HepG2 (cell line): ENCODE measurements around the gene ST6GALNAC4. TPM values are rescaled to one million over a fixed set of nuclear protein-coding genes. Genes with fewer than 3 reads are reported as not detected.

Experiments used
- ATAC-seq: fragments of 200-7000 bp; cut with Tn5 transposase; 3 replicates; pipeline ENCODE4 v1.9.1; 2020; ENCODE audit warnings: mild to moderate bottlenecking, moderate library complexity
- BruUV-seq: library from RNA; stranded (reverse); fragments of 400-500 nt; replicated peaks from 2 replicates; lab custom pipeline; 2021; lab: Mats Ljungman, UMichigan
- CTCF ChIA-PET: fragments of 300-600 bp; formaldehyde crosslinking; extraction: SDS; loops from one replicate; lab custom pipeline; 2021; ENCODE audit warnings: low total read pairs, inconsistent platforms, low intra/inter-chr PET ratio; lab: Yijun Ruan, JAX
- POLR2A ChIA-PET: fragments of 350-600 bp; sonication (Branson Sonifier 250); formaldehyde crosslinking; loops from one replicate; lab custom pipeline; 2020; ENCODE audit warnings: antibody characterized with exemption, inconsistent platforms; lab: Yijun Ruan, JAX
- DNase-seq: peaks from one replicate; pipeline ENCODE4 v3.0.0-alpha.2; 2015; ENCODE audit warnings: low spot score
- FAIRE-seq: peaks from 3 replicates; lab custom pipeline; 2011; peaks lifted over from hg19 to GRCh38; lab: Jason Lieb, UNC
- H2AFZ ChIP-seq: one replicate; pipeline ENCODE4 v1.6.1; 2011; ENCODE audit warnings: low read length, inconsistent platforms
- H3K27ac ChIP-seq: fragments of 300-600 bp; 3 replicates; pipeline ENCODE4 v1.8.0; 2011; ENCODE audit warnings: mixed run types, mild to moderate bottlenecking, mixed read lengths, low read length, inconsistent platforms; ENCODE audit not compliant: insufficient read depth; ENCODE audit errors: extremely low read length
- H3K27me3 ChIP-seq, 2 experiments: fragments of 200-600 bp in 1 of 2; 2 replicates in 1 of 2; 3 replicates in 1 of 2; pipeline versions ENCODE4 v1.6.0 to v1.8.0; 2011; ENCODE audit warnings: low read length in 2 of 2, mild to moderate bottlenecking in 2 of 2, moderate library complexity in 2 of 2, inconsistent platforms in 1 of 2; ENCODE audit not compliant: insufficient read depth in 2 of 2, control insufficient read depth in 1 of 2
- H3K36me3 ChIP-seq, 2 experiments: fragments of 200-600 bp in 1 of 2; replicated peaks in 1 of 2; 2 replicates in 1 of 2; 3 replicates in 1 of 2; pipeline versions ENCODE4 v1.5.1 to v1.8.0; 2011; ENCODE audit warnings: low read length in 2 of 2, inconsistent platforms in 1 of 2; ENCODE audit not compliant: insufficient read depth in 2 of 2, control insufficient read depth in 1 of 2
- H3K4me1 ChIP-seq: 2 replicates; pipeline ENCODE4 v1.5.1; 2012; ENCODE audit warnings: low read length, inconsistent platforms; ENCODE audit not compliant: insufficient read depth
- H3K4me2 ChIP-seq: 2 replicates; pipeline ENCODE4 v1.6.0; 2011; ENCODE audit warnings: low read depth, low read length, inconsistent platforms
- H3K4me3 ChIP-seq, 3 experiments: fragments of 200-600 bp in 1 of 3; sonication (generic), shearing (Covaris generic) in 1 of 3; replicated peaks in 1 of 3; 2 replicates each; pipeline ENCODE4 v1.5.1; 2011 to 2016; ENCODE audit warnings: low read length in 3 of 3, inconsistent platforms in 2 of 3, low read depth in 2 of 3, mild to moderate bottlenecking in 2 of 3, control low read depth in 1 of 3, mixed read lengths in 1 of 3; ENCODE audit not compliant: insufficient read depth in 1 of 3
- H3K79me2 ChIP-seq: one replicate; pipeline ENCODE4 v1.6.1; 2011; ENCODE audit warnings: low read length, inconsistent platforms; ENCODE audit not compliant: insufficient read depth
- H3K9ac ChIP-seq: 2 replicates; pipeline ENCODE4 v1.6.0; 2011; ENCODE audit warnings: mild to moderate bottlenecking, low read depth, low read length, inconsistent platforms; ENCODE audit not compliant: insufficient read depth
- H3K9me3 ChIP-seq: 2 replicates; pipeline ENCODE4 v1.5.1; 2012; ENCODE audit warnings: mild to moderate bottlenecking, low read length
- H4K20me1 ChIP-seq: 2 replicates; pipeline ENCODE4 v1.6.0; 2011; ENCODE audit warnings: inconsistent platforms, mild to moderate bottlenecking, low read length, moderate library complexity; ENCODE audit not compliant: insufficient read depth
- AGO2 ChIP-seq: fragments of 200-400 bp; formaldehyde crosslinking; optimal IDR thresholded peaks from 2 replicates; pipeline ENCODE3; 2017; ENCODE audit warnings: mild to moderate bottlenecking, low read depth, low read length, moderate library complexity
- CBX5 ChIP-seq: sonication (generic); formaldehyde crosslinking; IDR thresholded peaks from 2 replicates; pipeline ENCODE4 v1.4.0; 2020; ENCODE audit warnings: missing genetic modification reagents, borderline replicate concordance
- CHD2 ChIP-seq: IDR thresholded peaks from 2 replicates; pipeline ENCODE4 v1.6.1; 2011; ENCODE audit warnings: low read depth, low read length, improper control_type of control experiment
- CHD4 ChIP-seq: fragments of 200-600 bp; sonication (generic); IDR thresholded peaks from 2 replicates; pipeline ENCODE4 v1.7.0; 2017; ENCODE audit warnings: mild to moderate bottlenecking, low read length, borderline replicate concordance
- CREM ChIP-seq, 2 experiments: sonication (generic) in 1 of 2; formaldehyde crosslinking in 1 of 2; IDR thresholded peaks; 2 replicates each; pipeline versions ENCODE4 v1.4.0 to v1.6.1; 2016 to 2020; ENCODE audit warnings: antibody characterized with exemption in 1 of 2, mild to moderate bottlenecking in 1 of 2, missing genetic modification reagents in 1 of 2
- FOXJ3 ChIP-seq: sonication (generic); formaldehyde crosslinking; IDR thresholded peaks from 2 replicates; pipeline ENCODE4 v1.4.0; 2020; ENCODE audit warnings: missing genetic modification reagents, mild to moderate bottlenecking, borderline replicate concordance
- JUNB ChIP-seq: sonication (generic); formaldehyde crosslinking; IDR thresholded peaks from 2 replicates; pipeline ENCODE4 v1.8.0; 2022; ENCODE audit warnings: missing genetic modification reagents, mild to moderate bottlenecking, borderline replicate concordance
- NCOA2 ChIP-seq: sonication (generic); formaldehyde crosslinking; IDR thresholded peaks from 2 replicates; pipeline ENCODE4 v1.8.0; 2022; ENCODE audit warnings: inconsistent platforms
- NFYB ChIP-seq: sonication (generic); formaldehyde crosslinking; IDR thresholded peaks from 2 replicates; pipeline ENCODE4 v1.4.0; 2020; ENCODE audit warnings: missing genetic modification reagents
- NFYC ChIP-seq: IDR thresholded peaks from 2 replicates; pipeline ENCODE4 v1.6.1; 2016; ENCODE audit warnings: missing genetic modification reagents, missing compliant biosample characterization
- RAD21 ChIP-seq: fragments of 450-650 bp; formaldehyde crosslinking; IDR thresholded peaks from 2 replicates; pipeline ENCODE4 v1.5.0; 2020; ENCODE audit warnings: mild to moderate bottlenecking
- SMC3 ChIP-seq: IDR thresholded peaks from 2 replicates; pipeline ENCODE4 v1.6.1; 2011; ENCODE audit warnings: low read length, improper control_type of control experiment
- STAG1 ChIP-seq: sonication (generic); formaldehyde crosslinking; IDR thresholded peaks from 2 replicates; pipeline ENCODE4 v1.4.0; 2020; ENCODE audit warnings: missing genetic modification reagents
- ZC3H13 ChIP-seq: sonication (generic); formaldehyde crosslinking; IDR thresholded peaks from 2 replicates; pipeline ENCODE4 v1.8.1; 2023; ENCODE audit warnings: mild to moderate bottlenecking, missing genetic modification reagents, moderate library complexity
- ZFP82 ChIP-seq: sonication (generic); formaldehyde crosslinking; IDR thresholded peaks from 2 replicates; pipeline ENCODE4 v1.5.1; 2020; ENCODE audit warnings: mild to moderate bottlenecking, missing genetic modification reagents, borderline replicate concordance
- ZNF230 ChIP-seq: sonication (generic); formaldehyde crosslinking; IDR thresholded peaks from 2 replicates; pipeline ENCODE4 v1.4.0; 2020; ENCODE audit warnings: mild to moderate bottlenecking, missing genetic modification reagents
- ZNF333 ChIP-seq: sonication (generic); formaldehyde crosslinking; IDR thresholded peaks from 2 replicates; pipeline ENCODE4 v1.4.0; 2020; ENCODE audit warnings: mild to moderate bottlenecking, missing genetic modification reagents, borderline replicate concordance
- ZNF629 ChIP-seq: sonication (generic); formaldehyde crosslinking; conservative IDR thresholded peaks from 2 replicates; pipeline ENCODE4 v1.5.0; 2020; ENCODE audit warnings: missing genetic modification reagents
- WGBS: methylation state at CpG from one replicate; pipeline ENCODE4 v1.1.6; 2017; ENCODE audit warnings: low lambda C conversion rate; 5-methylcytosine and 5-hydroxymethylcytosine counted together
- in situ Hi-C: cut with HindIII; loops from 2 replicates; pipeline ENCODE4 v1.10.0; 2017; ENCODE audit warnings: low pct_unique_long_range_greater_than_20kb; ENCODE audit not compliant: extremely low pct_ligation_motif_present
- intact Hi-C: fragments of 100-400 bp; cut with micrococcal nuclease; formaldehyde crosslinking; loops from one replicate; pipeline ENCODE4 v1.10.0; 2022; ENCODE audit not compliant: unreplicated experiment
- polyA plus RNA-seq, 8 experiments: library from polyadenylated mRNA; depleted of rRNA in 3 of 8; stranded (reverse) in 7 of 8; unstranded in 1 of 8; fragments of >200 nt; fragmentation: Illumina TruSeq in 4 of 8; extraction: Trizol in 4 of 8; gene quantifications; 2 replicates each; pipeline versions ENCODE4 v1.2.1 to v1.2.3, GENCODE V29; 2011 to 2016; ENCODE audit warnings: low read depth in 4 of 8, missing spikeins in 1 of 8, mixed read lengths in 1 of 8; ENCODE audit not compliant: insufficient read depth in 1 of 8
- total RNA-seq, 5 experiments: library from RNA; depleted of rRNA; stranded (reverse); fragments of >200 nt; fragmentation: Illumina TruSeq; extraction: Trizol; gene quantifications; 2 replicates each; pipeline ENCODE4 v1.2.3, GENCODE V29; 2016; ENCODE audit warnings: low read depth in 1 of 5
- TF ChIP-seq, protein P1 (sequence below): sonication (generic); formaldehyde crosslinking; IDR thresholded peaks from 2 replicates; pipeline ENCODE4 v1.8.0; 2022; ENCODE audit warnings: low read depth, missing genetic modification reagents

ST6GALNAC4 gene
- total and polyA plus RNA-seq, 2 of the 13 experiments (the other 11 are each of a cell fraction or from before 2014, with no cell fraction given): 18.8 to 27.7 TPM

DNA sequence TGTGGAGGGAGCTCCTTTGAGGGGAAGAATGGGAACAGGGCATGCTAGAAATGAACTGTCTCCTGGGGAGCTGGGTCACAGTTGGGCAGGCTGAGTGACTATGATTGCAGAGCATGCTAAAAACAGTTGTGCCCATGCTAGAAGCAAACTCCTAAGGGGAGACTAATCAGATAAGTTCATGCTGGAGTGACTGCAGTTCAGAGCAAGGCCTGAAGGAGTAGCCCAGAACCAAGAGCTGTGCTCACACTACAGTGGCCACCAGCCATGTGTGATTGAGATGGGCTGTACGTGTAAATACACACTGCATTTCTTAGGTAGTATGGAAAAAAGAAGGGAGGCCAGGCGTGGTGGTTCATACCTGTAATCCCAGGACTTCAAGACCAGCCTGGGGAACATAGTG, 29.0 kb downstream of the ST6GALNAC4 start:
- Histone ChIP-seq H3K4me1 (no peaks in the 10 kb centered on the region), H3K9me3 (peaks cover 4% of the 10 kb centered on the region), H3K4me2 (no peak overlapping the region), H2AFZ (no peak overlapping the region), H3K4me3 (no peak overlapping the region), H3K27ac (no peak overlapping the region), H3K79me2 (no peaks in the 10 kb centered on the region), H3K27me3 (no peaks in the 10 kb centered on the region), H3K9ac (no peak overlapping the region), H4K20me1 (no peaks in the 10 kb centered on the region), H3K36me3 (peaks cover 14 to 40% of the 10 kb centered on the region in 2 experiments; a peak in 4 of 5 replicates)
- 0 out of 2 replicates have a peak, but pooled peaks have one; percentile 31 for TF ChIP-seq RAD21 (CRISPR knock-in tag)
- TF ChIP-seq CHD2: no peak
- TF ChIP-seq SMC3: peak; percentile 6; the same call in 1 of the 2 replicates
- BruUV-seq: no TSS peak
- FAIRE-seq (peak; percentile 26), ATAC-seq (peak; percentile 80), DNase-seq (peak; percentile 27)
- 100% methylated on average over 2 of the region's 2 CpGs for WGBS
- intact Hi-C loops: no loop called here
- ChIA-PET CTCF (no interaction called here), POLR2A (interaction anchor here (0.6 to 0.8 kb wide), 2 partner anchors 29 to 675 kb away, joined by 3 to 4 read pairs; partner anchors contain the start of gene ST6GALNAC4)
- in situ Hi-C loops: no loop called here

DNA sequence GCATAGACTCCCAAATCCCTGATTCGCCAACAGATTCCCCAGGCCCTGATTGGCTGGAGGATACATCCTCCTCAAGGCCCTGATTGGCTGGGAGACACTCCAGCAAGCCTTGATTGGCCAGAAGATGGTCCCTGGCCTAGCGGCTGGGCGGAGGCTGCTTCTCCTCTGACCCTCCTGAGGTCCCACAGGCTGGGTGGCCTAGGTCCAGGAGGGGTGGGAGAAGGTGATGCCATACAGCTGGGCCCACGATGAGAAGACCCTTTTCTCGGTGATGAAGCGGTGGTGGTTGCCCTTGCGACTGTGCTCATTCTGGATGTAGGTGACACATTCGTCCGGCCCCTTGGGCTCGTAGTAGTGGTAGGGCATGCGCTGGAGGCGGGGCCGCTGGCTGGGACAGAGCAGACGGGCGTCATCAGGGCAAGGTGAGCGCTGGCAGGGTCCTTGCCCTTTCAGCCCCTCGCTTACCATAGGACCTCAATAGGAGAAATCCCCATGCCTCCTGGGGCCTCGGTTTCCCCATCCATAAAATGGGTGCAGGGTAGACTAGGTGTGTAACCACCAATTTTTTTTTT, 30.4 kb downstream of the ST6GALNAC4 start:
- ChIA-PET POLR2A (interaction anchor here (2.7 kb wide), 1 partner anchor 11 kb away, joined by 12 read pairs; no protein-coding TSS in a partner anchor), CTCF (no interaction called here)
- H3K9ac ChIP-seq: no peak overlapping the region
- ATAC-seq: peak; percentile 20
- H3K4me1 ChIP-seq: peaks cover 4% of the 10 kb centered on the region; the same call in 1 of the 2 replicates
- no peaks in the 10 kb centered on the region for H3K9me3 ChIP-seq
- intact Hi-C loops (no loop called here), in situ Hi-C loops (no loop called here)
- no peak overlapping the region for H3K27ac ChIP-seq
- H3K4me2 ChIP-seq: no peak overlapping the region
- no peak overlapping the region for H3K4me3 ChIP-seq
- H4K20me1 ChIP-seq: no peaks in the 10 kb centered on the region
- no peaks in the 10 kb centered on the region for H3K79me2 ChIP-seq
- peaks cover 12 to 33% of the 10 kb centered on the region in 2 experiments; a peak in 4 of 5 replicates for H3K36me3 ChIP-seq
- BruUV-seq: no TSS peak
- DNase-seq: no peak
- no peaks in the 10 kb centered on the region for H3K27me3 ChIP-seq
- WGBS: 96% methylated on average over 12 of the region's 18 CpGs
- no peak for FAIRE-seq
- H2AFZ ChIP-seq: no peak overlapping the region
- TF ChIP-seq ZC3H13 (CRISPR knock-in tag) (no peak), AGO2 (peak; percentile 67), NFYB (CRISPR knock-in tag) (peak; percentile 86), NFYC (CRISPR knock-in tag) (peak; percentile 83), JUNB (CRISPR knock-in tag) (no peak), CREM (IDR thresholded peaks at IDR 0.05) (no peak), CREM (CRISPR knock-in tag; IDR thresholded peaks at IDR 0.05) (no peak), ZNF333 (CRISPR knock-in tag) (no peak), ZNF230 (CRISPR knock-in tag) (no peak), FOXJ3 (CRISPR knock-in tag) (no peak), CHD4 (peak; percentile 35; the same call in 1 of the 2 replicates), CBX5 (CRISPR knock-in tag) (no peak), STAG1 (no peak), ZFP82 (CRISPR knock-in tag) (no peak), ZNF629 (CRISPR knock-in tag) (peak; percentile 89), NCOA2 (CRISPR knock-in tag) (no peak)
- TF ChIP-seq, protein P1, sequence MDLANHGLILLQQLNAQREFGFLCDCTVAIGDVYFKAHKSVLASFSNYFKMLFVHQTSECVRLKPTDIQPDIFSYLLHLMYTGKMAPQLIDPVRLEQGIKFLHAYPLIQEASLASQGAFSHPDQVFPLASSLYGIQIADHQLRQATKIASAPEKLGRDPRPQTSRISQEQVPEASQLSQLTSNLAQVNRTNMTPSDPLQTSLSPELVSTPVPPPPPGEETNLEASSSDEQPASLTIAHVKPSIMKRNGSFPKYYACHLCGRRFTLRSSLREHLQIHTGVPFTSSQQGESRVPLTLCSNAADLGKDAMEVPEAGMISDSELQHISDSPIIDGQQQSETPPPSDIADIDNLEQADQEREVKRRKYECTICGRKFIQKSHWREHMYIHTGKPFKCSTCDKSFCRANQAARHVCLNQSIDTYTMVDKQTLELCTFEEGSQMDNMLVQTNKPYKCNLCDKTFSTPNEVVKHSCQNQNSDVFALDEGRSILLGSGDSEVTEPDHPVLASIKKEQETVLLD (CRISPR knock-in tag): no peak
